Endothelial cell (in vitro differentiated cells): ENCODE data around the gene REM1. TPM values are rescaled to one million over a fixed set of nuclear protein-coding genes. Genes with fewer than 3 reads are reported as not detected.

ENCODE experiments used
- DNase-seq: peaks from one replicate; pipeline ENCODE4 v3.0.0; 2021; ENCODE audit warnings: low spot score
- H3K27ac Mint-ChIP-seq: one replicate; pipeline ENCODE4 v1.8.0; 2021; ENCODE audit warnings: mixed read lengths, inconsistent platforms; ENCODE audit not compliant: unreplicated experiment
- H3K27me3 Mint-ChIP-seq: one replicate; pipeline ENCODE4 v1.8.0; 2021; ENCODE audit warnings: mild to moderate bottlenecking, moderate library complexity, mixed read lengths, inconsistent platforms; ENCODE audit not compliant: unreplicated experiment
- H3K36me3 Mint-ChIP-seq: one replicate; pipeline ENCODE4 v1.8.0; 2021; ENCODE audit warnings: mild to moderate bottlenecking, low read depth, mixed read lengths, inconsistent platforms; ENCODE audit not compliant: unreplicated experiment
- H3K4me1 Mint-ChIP-seq: one replicate; pipeline ENCODE4 v1.8.0; 2021; ENCODE audit warnings: mild to moderate bottlenecking, mixed read lengths, inconsistent platforms; ENCODE audit not compliant: unreplicated experiment
- H3K4me3 Mint-ChIP-seq: one replicate; pipeline ENCODE4 v1.8.0; 2021; ENCODE audit warnings: mild to moderate bottlenecking, mixed read lengths, inconsistent platforms; ENCODE audit not compliant: unreplicated experiment
- H3K9me3 Mint-ChIP-seq: one replicate; pipeline ENCODE4 v1.8.0; 2021; ENCODE audit warnings: mixed read lengths, inconsistent platforms; ENCODE audit not compliant: unreplicated experiment
- total RNA-seq: library from RNA; stranded (reverse); fragmentation: NEBNext Ultra II Directional; extraction: Animal tissue kit (Norgen Biotek cat#: 25700); gene quantifications from one replicate; pipeline ENCODE4 v1.2.1, GENCODE V29; 2021; ENCODE audit not compliant: unreplicated experiment
- TF ChIP-seq, protein P1 (sequence below): fragments of 200-600 bp; sonication (generic); IDR thresholded peaks from one replicate; pipeline ENCODE4 v1.5.0; 2021; ENCODE audit warnings: antibody characterized with exemption; ENCODE audit not compliant: unreplicated experiment

Gene REM1
- total RNA-seq, 1 donor from 2014 or later: not detected

DNA sequence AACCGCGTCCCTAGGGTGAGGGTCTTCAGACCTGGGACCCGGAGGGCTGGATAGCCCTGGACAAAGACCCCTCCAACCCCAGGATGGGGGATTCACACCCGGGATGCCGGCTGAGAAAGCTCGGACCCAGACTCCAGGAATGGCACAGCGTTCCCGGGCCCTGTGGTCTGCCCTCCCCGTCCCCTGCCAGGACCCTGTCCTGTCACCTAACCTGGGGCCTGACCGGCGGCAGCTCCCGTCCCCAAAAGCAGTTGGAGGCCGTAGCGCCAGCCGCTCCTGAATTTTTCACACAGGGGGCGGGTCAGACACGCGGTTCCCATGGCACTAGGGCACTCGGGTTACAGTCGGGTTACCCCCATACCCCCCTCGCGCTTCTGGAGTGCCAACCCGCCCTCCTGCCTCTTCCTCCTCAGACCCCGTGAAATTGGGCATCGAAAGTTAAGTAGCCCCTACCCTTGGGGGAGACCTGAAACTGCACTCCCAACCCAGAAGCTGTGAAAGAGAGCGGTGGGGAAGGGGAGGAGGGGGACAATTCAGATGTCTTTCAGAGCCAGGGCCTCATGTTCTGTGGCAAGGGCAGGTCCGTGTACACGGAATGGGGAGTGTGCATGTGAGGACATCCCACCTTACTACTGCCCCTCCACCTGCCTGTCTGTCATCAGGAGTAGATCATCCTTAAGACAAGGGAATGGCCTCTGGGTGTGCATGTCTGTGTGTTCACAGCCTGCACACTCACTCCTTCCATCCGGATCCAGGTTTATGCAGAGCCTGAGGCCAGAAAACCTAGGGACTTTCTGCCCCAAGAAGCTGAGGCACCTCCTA is 595 bp downstream of the REM1 start:
- no peak overlapping the region for H3K27ac Mint-ChIP-seq
- H3K9me3 Mint-ChIP-seq: peaks cover 18% of the 10 kb centered on the region
- H3K4me3 Mint-ChIP-seq: no peak overlapping the region
- no peak for DNase-seq
- peaks cover 6% of the 10 kb centered on the region for H3K36me3 Mint-ChIP-seq
- TF ChIP-seq, protein P1, sequence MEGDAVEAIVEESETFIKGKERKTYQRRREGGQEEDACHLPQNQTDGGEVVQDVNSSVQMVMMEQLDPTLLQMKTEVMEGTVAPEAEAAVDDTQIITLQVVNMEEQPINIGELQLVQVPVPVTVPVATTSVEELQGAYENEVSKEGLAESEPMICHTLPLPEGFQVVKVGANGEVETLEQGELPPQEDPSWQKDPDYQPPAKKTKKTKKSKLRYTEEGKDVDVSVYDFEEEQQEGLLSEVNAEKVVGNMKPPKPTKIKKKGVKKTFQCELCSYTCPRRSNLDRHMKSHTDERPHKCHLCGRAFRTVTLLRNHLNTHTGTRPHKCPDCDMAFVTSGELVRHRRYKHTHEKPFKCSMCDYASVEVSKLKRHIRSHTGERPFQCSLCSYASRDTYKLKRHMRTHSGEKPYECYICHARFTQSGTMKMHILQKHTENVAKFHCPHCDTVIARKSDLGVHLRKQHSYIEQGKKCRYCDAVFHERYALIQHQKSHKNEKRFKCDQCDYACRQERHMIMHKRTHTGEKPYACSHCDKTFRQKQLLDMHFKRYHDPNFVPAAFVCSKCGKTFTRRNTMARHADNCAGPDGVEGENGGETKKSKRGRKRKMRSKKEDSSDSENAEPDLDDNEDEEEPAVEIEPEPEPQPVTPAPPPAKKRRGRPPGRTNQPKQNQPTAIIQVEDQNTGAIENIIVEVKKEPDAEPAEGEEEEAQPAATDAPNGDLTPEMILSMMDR: no peak
- H3K4me1 Mint-ChIP-seq: no peaks in the 10 kb centered on the region
- H3K27me3 Mint-ChIP-seq: peaks cover 24% of the 10 kb centered on the region

DNA sequence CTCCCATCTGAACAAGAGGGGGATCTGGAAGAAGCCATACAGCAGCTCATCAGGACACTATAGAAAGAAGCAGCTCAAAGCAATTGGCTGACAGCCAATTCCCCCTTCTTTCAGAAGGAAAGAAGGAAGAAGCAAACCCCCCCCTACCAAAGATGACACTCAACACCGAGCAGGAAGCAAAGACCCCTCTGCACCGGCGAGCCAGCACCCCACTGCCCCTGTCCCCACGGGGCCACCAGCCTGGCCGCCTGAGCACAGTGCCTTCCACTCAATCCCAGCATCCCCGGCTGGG is 1.2 kb downstream of the REM1 start:
- no peak overlapping the region for H3K4me3 Mint-ChIP-seq
- TF ChIP-seq, protein P1: no peak
- H3K9me3 Mint-ChIP-seq: peaks cover 18% of the 10 kb centered on the region

DNA sequence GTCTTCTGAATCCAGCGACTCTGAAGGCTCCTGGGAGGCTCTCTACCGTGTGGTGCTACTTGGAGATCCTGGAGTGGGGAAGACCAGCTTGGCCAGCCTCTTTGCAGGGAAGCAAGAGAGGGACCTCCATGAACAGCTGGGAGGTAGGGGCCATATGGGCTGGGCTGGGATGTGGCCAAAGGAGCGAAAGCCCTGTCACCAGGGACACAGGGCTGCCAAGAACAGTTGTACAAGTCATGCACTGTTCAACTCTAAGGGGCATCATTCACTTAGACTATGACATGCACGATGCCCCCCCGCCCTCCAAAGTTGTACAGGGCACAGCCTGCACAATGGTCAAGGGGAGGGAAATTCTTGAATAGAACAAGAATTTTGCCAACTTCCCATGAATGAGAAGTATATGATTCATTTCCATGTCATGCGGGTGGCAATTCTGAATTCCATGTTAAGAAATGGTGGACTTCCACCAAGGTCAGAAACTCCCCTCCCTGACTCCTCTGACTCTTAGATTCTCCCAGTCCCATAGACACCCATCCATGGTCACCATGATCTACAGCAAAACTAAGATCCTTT is 1.6 kb downstream of the REM1 start:
- TF ChIP-seq, protein P1: no peak
- peaks cover 18% of the 10 kb centered on the region for H3K9me3 Mint-ChIP-seq
- no peak overlapping the region for H3K27ac Mint-ChIP-seq
- no peaks in the 10 kb centered on the region for H3K4me1 Mint-ChIP-seq
- no peak for DNase-seq
- peaks cover 6% of the 10 kb centered on the region for H3K36me3 Mint-ChIP-seq
- H3K4me3 Mint-ChIP-seq: no peak overlapping the region
- H3K27me3 Mint-ChIP-seq: peaks cover 25% of the 10 kb centered on the region

More for the DNA sequence above, 1.2 kb downstream of the REM1 start:
- H3K27me3 Mint-ChIP-seq: peaks cover 24% of the 10 kb centered on the region
- no peaks in the 10 kb centered on the region for H3K4me1 Mint-ChIP-seq
- H3K36me3 Mint-ChIP-seq: peaks cover 6% of the 10 kb centered on the region
- DNase-seq: no peak
- H3K27ac Mint-ChIP-seq: no peak overlapping the region

DNA sequence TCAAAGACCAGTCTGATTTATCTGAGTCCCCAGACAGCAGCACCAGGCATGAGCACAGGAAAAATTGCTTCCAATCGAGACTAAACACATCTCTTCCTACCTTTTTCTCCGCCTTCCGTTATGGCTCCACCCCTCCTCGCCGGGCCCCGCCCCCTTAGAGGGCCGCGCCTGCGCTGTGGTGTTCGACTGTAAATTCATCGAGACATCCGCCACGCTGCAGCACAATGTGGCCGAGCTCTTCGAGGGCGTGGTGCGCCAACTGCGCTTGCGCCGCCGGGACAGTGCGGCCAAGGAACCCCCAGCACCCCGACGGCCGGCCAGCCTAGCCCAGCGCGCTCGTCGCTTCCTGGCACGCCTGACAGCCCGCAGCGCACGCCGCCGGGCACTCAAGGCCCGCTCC is 8.9 kb downstream of the REM1 start:
- peaks cover 1% of the 10 kb centered on the region for H3K27me3 Mint-ChIP-seq
- peaks cover 3% of the 10 kb centered on the region for H3K4me1 Mint-ChIP-seq
- H3K27ac Mint-ChIP-seq: no peak overlapping the region
- H3K9me3 Mint-ChIP-seq: no peaks in the 10 kb centered on the region
- H3K4me3 Mint-ChIP-seq: no peak overlapping the region
- DNase-seq: no peak
- TF ChIP-seq, protein P1: no peak
- peaks cover 4% of the 10 kb centered on the region for H3K36me3 Mint-ChIP-seq
